Endodermal cell (in vitro differentiated cells): ENCODE data around the gene C1QTNF9. TPM values are rescaled to one million over a fixed set of nuclear protein-coding genes. Genes with fewer than 3 reads are reported as not detected.
A peak's percentile ranks its signal among the peaks of the same experiment; 100 is the strongest.
"Not testable (repeated sequence)": the region's sequence is repeated elsewhere in the genome, so short reads cannot be mapped to it uniquely, and the experiment has no call there.

ENCODE experiments used
- DNase-seq: peaks from one replicate; pipeline ENCODE4 v3.0.0-alpha.2; 2017
- H3K27ac ChIP-seq: 2 replicates; pipeline ENCODE4 v1.5.1; 2013; ENCODE audit warnings: mild to moderate bottlenecking, low read depth, low read length, moderate library complexity
- H3K27me3 ChIP-seq: 2 replicates; pipeline ENCODE4 v1.6.1; 2013; ENCODE audit warnings: mild to moderate bottlenecking, low read length, moderate library complexity; ENCODE audit not compliant: insufficient read depth, control insufficient read depth, poor library complexity, severe bottlenecking
- H3K36me3 ChIP-seq: 2 replicates; pipeline ENCODE4 v1.7.0; 2013; ENCODE audit warnings: mild to moderate bottlenecking, low read length, moderate library complexity; ENCODE audit not compliant: control insufficient read depth, insufficient read depth
- H3K4me1 ChIP-seq: one replicate; pipeline ENCODE4 v1.7.0; 2013; ENCODE audit warnings: low read length; ENCODE audit not compliant: control insufficient read depth, insufficient read depth
- H3K4me3 ChIP-seq: 2 replicates; pipeline ENCODE4 v1.5.1; 2013; ENCODE audit warnings: mild to moderate bottlenecking, low read length, moderate library complexity
- H3K9ac ChIP-seq: 2 replicates; pipeline ENCODE4 v1.6.1; 2013; ENCODE audit warnings: mild to moderate bottlenecking, low read length, moderate library complexity; ENCODE audit not compliant: poor library complexity, severe bottlenecking; ENCODE audit errors: extremely low read depth
- H3K9me3 ChIP-seq: 2 replicates; pipeline ENCODE4 v1.6.1; 2013; ENCODE audit warnings: mild to moderate bottlenecking, low read length, moderate library complexity; ENCODE audit not compliant: control insufficient read depth
- H3K27ac Mint-ChIP-seq: 2 replicates; pipeline ENCODE4 v1.8.0; 2020; ENCODE audit warnings: mixed read lengths
- H3K27me3 Mint-ChIP-seq: 2 replicates; pipeline ENCODE4 v1.8.0; 2021; ENCODE audit warnings: mild to moderate bottlenecking, mixed read lengths; ENCODE audit not compliant: insufficient read depth
- H3K36me3 Mint-ChIP-seq: 2 replicates; pipeline ENCODE4 v1.8.0; 2020; ENCODE audit warnings: low read depth, mixed read lengths
- H3K4me1 Mint-ChIP-seq: 2 replicates; pipeline ENCODE4 v1.8.0; 2020; ENCODE audit warnings: mixed read lengths
- H3K4me3 Mint-ChIP-seq: 2 replicates; pipeline ENCODE4 v1.8.0; 2020; ENCODE audit warnings: mild to moderate bottlenecking, moderate library complexity, mixed read lengths
- H3K9me3 Mint-ChIP-seq: 2 replicates; pipeline ENCODE4 v1.8.0; 2020; ENCODE audit warnings: mild to moderate bottlenecking, mixed read lengths
- whole genome bisulfite sequencing, 2 experiments: methylation state at CpG; one replicate each; pipeline versions ENCODE4 v1.1.5 to v1.1.7; 2013; ENCODE audit warnings: missing lambda C conversion rate in 2 of 2, mixed read lengths in 1 of 2; ENCODE audit not compliant: insufficient coverage in 1 of 2, insufficient read length in 1 of 2; 5-methylcytosine and 5-hydroxymethylcytosine counted together
- total RNA-seq, 2 donors: library from RNA; stranded (reverse); fragmentation: NEBNext Ultra II Directional in 1 of 2; extraction: Animal tissue kit (Norgen Biotek cat#: 25700) in 1 of 2; gene quantifications; 2 replicates in 1 of 2; 3 replicates in 1 of 2; pipeline ENCODE4 v1.2.1, GENCODE V29; 2021
- TF ChIP-seq, protein P1 (sequence below): fragments of 200-600 bp; sonication (generic); conservative IDR thresholded peaks from 2 replicates; pipeline ENCODE4 v1.5.0; 2021; ENCODE audit warnings: antibody characterized with exemption, mild to moderate bottlenecking

Gene C1QTNF9
- total RNA-seq, 2 donors from 2014 or later, result not detected

DNA sequence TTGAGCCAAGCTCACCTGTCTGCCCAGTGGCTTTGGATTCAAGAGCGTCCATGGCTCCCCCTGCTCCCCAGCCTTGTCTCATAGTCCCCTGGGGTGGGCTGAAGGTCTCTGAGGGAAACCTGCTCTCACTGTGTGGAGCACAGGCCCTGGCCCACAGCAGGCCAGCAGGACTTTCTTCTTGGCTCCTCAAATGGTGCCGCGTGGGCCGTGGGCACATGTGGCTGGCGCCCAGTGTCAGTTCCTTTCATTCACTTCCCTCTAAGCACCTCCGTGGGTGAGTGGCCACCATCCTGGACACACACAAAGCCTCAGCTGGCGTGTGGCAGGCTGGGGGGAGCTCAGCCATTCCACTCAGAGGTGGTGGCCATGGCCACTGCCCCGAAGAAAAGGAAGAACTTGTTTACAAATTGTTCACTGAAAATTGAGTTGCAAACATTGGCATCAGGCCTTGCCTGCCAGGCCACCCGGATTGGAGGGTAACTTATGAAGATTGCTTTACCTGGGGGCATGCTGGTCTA, 53.1 kb downstream of the C1QTNF9 start:
- 91 to 100% methylated on average over 6 to 9 of the region's 9 CpGs for WGBS, 2 experiments
- no peaks in the 10 kb centered on the region for H3K36me3 ChIP-seq
- H3K9me3 ChIP-seq, result no peaks in the 10 kb centered on the region
- no peak overlapping the region for H3K4me3 Mint-ChIP-seq
- H3K4me1 ChIP-seq, result no peaks in the 10 kb centered on the region
- no peak overlapping the region for H3K4me3 ChIP-seq
- no peak overlapping the region for H3K27ac ChIP-seq
- no peaks in the 10 kb centered on the region for H3K9me3 Mint-ChIP-seq
- peaks cover 2% of the 10 kb centered on the region for H3K4me1 Mint-ChIP-seq
- no peaks in the 10 kb centered on the region for H3K36me3 Mint-ChIP-seq
- TF ChIP-seq, protein P1, sequence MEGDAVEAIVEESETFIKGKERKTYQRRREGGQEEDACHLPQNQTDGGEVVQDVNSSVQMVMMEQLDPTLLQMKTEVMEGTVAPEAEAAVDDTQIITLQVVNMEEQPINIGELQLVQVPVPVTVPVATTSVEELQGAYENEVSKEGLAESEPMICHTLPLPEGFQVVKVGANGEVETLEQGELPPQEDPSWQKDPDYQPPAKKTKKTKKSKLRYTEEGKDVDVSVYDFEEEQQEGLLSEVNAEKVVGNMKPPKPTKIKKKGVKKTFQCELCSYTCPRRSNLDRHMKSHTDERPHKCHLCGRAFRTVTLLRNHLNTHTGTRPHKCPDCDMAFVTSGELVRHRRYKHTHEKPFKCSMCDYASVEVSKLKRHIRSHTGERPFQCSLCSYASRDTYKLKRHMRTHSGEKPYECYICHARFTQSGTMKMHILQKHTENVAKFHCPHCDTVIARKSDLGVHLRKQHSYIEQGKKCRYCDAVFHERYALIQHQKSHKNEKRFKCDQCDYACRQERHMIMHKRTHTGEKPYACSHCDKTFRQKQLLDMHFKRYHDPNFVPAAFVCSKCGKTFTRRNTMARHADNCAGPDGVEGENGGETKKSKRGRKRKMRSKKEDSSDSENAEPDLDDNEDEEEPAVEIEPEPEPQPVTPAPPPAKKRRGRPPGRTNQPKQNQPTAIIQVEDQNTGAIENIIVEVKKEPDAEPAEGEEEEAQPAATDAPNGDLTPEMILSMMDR, result no peak
- H3K27ac Mint-ChIP-seq, result no peak overlapping the region
- no peak for DNase-seq
- no peaks in the 10 kb centered on the region for H3K27me3 ChIP-seq
- no peak overlapping the region for H3K9ac ChIP-seq
- H3K27me3 Mint-ChIP-seq, result peaks cover 2% of the 10 kb centered on the region

DNA sequence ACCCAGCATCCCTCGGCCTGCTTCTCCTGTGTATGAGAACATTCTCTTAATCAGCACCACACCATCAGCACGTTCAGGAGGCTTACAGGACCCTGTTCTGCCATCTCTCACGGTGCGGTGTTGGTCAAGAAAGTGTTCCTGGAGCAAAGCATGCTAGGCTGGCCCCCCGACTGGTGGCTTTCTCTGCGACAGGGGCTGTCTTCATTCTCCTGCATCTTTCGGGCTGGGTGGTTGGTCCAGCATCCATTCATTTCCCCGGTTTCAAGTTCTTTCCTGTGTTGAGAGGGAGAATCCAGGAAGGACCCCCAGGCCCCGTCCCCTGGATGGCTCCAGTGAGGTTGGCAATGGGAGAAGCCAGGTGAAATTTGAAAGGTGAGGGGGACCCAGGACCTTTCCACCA, 55.8 kb downstream of the C1QTNF9 start:
- no peaks in the 10 kb centered on the region for H3K9me3 Mint-ChIP-seq
- 96 to 100% methylated on average over 3 to 9 of the region's 9 CpGs for WGBS, 2 experiments
- H3K4me1 ChIP-seq, result no peaks in the 10 kb centered on the region
- H3K4me3 Mint-ChIP-seq, result no peak overlapping the region
- no peak overlapping the region for H3K27ac Mint-ChIP-seq
- H3K4me3 ChIP-seq, result no peak overlapping the region
- no peaks in the 10 kb centered on the region for H3K9me3 ChIP-seq
- H3K36me3 Mint-ChIP-seq, result no peaks in the 10 kb centered on the region
- no peaks in the 10 kb centered on the region for H3K27me3 ChIP-seq
- TF ChIP-seq, protein P1, result no peak
- peaks cover 2% of the 10 kb centered on the region for H3K27me3 Mint-ChIP-seq
- peak; percentile 21 for DNase-seq
- H3K27ac ChIP-seq, result no peak overlapping the region
- peaks cover 2% of the 10 kb centered on the region for H3K4me1 Mint-ChIP-seq
- no peak overlapping the region for H3K9ac ChIP-seq
- H3K36me3 ChIP-seq, result no peaks in the 10 kb centered on the region

DNA sequence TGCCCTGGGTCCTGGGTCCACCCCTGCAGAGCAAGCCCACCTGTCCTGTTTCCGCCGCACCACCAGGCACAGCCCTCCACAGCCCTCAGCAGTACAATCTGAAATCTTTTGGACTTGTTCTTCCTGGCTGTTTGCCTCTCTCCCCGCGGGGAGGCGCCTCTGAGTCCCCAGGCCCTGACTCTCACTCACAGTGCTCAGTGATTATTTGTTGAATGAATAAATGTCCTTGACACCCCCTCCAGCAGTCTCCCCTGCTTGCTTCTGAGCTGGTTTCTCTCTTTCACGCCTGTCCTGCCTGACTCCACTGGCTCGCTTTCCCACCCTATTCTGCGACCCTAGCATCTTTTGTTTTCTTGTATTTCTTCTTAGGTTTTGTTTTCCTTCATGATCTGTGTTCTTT, 56.9 kb downstream of the C1QTNF9 start:
- not testable (repeated sequence) for H3K9me3 ChIP-seq, H3K4me1 ChIP-seq, H3K27me3 Mint-ChIP-seq, H3K27ac Mint-ChIP-seq, H3K36me3 ChIP-seq, H3K4me1 Mint-ChIP-seq, H3K27ac ChIP-seq, H3K4me3 ChIP-seq, H3K9ac ChIP-seq, H3K36me3 Mint-ChIP-seq, H3K9me3 Mint-ChIP-seq, H3K4me3 Mint-ChIP-seq, H3K27me3 ChIP-seq
- WGBS, 2 experiments, result 98% methylated on average over 6 of the region's 8 CpGs; no CpG with 5 or more reads in 1 of the 2 experiments
- peak; percentile 32 for DNase-seq

DNA sequence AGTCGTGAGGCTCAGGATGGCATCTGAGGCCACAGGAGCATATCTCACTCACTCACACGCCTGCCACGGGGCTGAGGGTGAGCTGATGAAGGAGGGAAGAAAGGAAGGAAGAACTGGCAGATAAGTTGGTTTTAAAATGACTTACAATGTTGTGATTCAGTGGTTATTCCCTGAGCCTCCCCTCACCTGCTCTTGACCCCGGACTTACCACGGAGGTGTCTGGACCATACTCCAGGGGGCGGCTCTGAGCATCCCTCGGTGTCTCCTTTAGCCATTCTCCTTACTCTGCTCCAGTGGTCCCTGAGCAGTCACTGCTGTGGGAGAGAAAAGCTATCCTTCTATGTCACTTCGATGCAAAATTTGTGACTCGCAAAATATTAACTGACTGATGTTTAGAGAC, 61.9 kb downstream of the C1QTNF9 start:
- H3K4me1 ChIP-seq, H3K4me3 ChIP-seq, H3K36me3 Mint-ChIP-seq, H3K27ac ChIP-seq, H3K4me3 Mint-ChIP-seq, H3K9ac ChIP-seq, H3K4me1 Mint-ChIP-seq, H3K27ac Mint-ChIP-seq, DNase-seq, H3K36me3 ChIP-seq, H3K27me3 Mint-ChIP-seq, H3K27me3 ChIP-seq: not testable (repeated sequence)
- TF ChIP-seq, protein P1, result peak; percentile 37
- H3K9me3 Mint-ChIP-seq, result peaks cover 22% of the 10 kb centered on the region
- peaks cover 30% of the 10 kb centered on the region for H3K9me3 ChIP-seq
- 92 to 94% methylated on average over 6 to 9 of the region's 9 CpGs for WGBS, 2 experiments
